Dendritic cell treated with granulocyte-macrophage colony-stimulating factor and Interleukin-4, amounts not matched to agents 40 ng/mL and 50 ng/mL, for 4 days (primary cell): ENCODE results near the gene CIT.
"Not testable (repeated sequence)": the region's sequence is repeated elsewhere in the genome, so short reads cannot be mapped to it uniquely, and the experiment has no call there.

Source experiments
- H3K27ac Mint-ChIP-seq: one replicate; pipeline ENCODE4 v1.8.0; 2022; ENCODE audit warnings: mild to moderate bottlenecking, mixed read lengths
- H3K27me3 Mint-ChIP-seq: one replicate; pipeline ENCODE4 v1.8.0; 2022; ENCODE audit warnings: mild to moderate bottlenecking, mixed read lengths
- H3K36me3 Mint-ChIP-seq: one replicate; pipeline ENCODE4 v1.8.0; 2022; ENCODE audit warnings: low read depth, mixed read lengths
- H3K4me1 Mint-ChIP-seq: one replicate; pipeline ENCODE4 v1.8.0; 2022; ENCODE audit warnings: low read depth, mixed read lengths
- H3K4me3 Mint-ChIP-seq: one replicate; pipeline ENCODE4 v1.8.0; 2022; ENCODE audit warnings: mild to moderate bottlenecking, moderate library complexity, mixed read lengths
- H3K9me3 Mint-ChIP-seq: one replicate; pipeline ENCODE4 v1.8.0; 2022; ENCODE audit warnings: mixed read lengths
- intact Hi-C: fragments of 100-400 bp; cut with micrococcal nuclease; formaldehyde crosslinking; loops from one replicate; pipeline ENCODE4 v1.15.0; 2022

The CIT gene

DNA sequence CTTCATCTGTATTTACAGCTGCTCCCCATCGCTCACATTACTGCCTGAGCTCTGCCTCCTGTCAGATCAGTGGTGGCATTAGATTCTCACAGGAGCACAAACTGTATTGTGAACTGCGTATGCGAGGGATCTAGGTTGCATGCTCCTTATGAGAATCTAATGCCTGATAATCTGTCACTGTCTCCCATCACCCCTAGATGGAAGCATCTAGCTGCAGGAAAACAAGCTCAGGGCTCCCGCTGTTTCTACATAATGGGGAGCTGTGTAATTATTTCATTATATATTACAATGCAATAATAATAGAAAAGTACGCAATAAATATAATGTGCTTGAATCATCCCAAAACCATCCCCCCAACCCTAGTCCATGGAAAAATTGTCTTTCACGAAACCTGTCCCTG is 219.0 kb downstream of the CIT start:
- H3K4me3 Mint-ChIP-seq, H3K36me3 Mint-ChIP-seq, H3K27ac Mint-ChIP-seq, H3K4me1 Mint-ChIP-seq, intact Hi-C loops, H3K9me3 Mint-ChIP-seq, H3K27me3 Mint-ChIP-seq: not testable (repeated sequence)

DNA sequence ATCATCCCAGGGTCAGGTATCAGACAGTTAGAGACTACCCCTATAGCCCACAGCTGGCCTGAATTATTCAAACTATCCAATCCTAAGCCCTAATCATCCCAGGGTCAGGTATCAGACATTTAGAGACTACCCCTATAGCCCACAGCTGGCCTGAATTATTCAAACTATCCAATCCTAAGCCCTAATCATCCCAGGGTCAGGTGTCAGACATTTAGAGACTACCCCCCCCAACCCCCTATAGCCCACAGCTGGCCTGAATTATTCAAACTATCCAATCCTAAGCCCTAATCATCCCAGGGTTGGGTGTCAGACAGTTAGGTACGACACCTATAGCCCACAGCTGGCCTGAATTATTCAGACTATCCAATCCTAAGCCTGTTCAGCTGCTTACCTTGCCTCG is 220.1 kb downstream of the CIT start:
- H3K27ac Mint-ChIP-seq, H3K9me3 Mint-ChIP-seq, H3K4me1 Mint-ChIP-seq, intact Hi-C loops, H3K4me3 Mint-ChIP-seq, H3K36me3 Mint-ChIP-seq, H3K27me3 Mint-ChIP-seq: not testable (repeated sequence)

DNA sequence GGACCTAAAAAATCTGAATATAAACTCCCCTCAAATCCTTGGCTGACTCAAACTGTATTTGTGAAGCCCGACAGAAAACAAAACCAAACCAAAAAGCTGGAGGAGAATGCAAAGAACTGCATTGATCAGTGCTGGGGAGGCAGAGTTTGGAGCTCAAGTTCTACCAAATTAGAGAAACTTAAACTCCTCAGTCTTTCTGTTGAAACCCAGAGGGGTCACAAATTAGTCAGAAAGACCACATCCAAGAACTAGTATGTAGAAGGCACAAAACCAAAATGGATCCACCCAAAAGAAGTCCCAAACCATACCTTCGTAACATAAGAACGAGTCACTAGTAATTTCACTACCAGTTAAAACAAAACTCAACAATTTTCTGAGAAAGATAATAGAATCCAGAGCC is 224.5 kb downstream of the CIT start:
- Mint-ChIP-seq H3K4me1 (peaks cover 7% of the 10 kb centered on the region), H3K9me3 (peaks cover 8% of the 10 kb centered on the region), H3K27ac (no peak overlapping the region), H3K27me3 (peaks cover 4% of the 10 kb centered on the region), H3K36me3 (no peaks in the 10 kb centered on the region), H3K4me3 (no peak overlapping the region)
- intact Hi-C loops, result no loop called here

DNA sequence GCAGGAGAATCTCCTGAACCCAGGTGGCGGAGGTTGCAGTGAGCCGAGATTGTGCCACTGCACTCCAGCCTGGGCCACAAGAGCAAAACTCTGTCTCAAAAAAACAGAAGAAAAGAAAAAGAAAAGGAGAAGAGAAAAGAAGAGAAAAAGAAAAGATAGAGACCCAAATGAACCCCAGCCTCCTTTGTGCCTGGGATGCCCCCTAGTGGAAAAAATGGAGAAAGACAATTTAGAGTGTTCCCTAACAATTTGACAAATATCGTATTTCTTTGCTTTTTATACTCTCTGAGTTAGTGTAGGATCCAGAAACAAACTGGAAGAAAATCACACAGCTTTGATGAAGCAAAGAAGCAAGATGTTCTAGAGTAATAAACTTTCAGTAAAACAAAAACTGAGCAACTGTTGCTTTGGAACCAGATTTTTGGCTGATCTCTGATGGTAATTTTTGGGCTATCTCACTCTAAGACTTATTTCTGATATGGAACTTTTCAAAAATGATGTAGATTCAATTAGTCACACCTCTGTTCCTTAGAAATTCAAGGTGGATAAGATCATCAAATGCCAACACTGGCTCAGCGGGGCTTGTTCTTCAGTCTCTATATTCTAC is 227.8 kb downstream of the CIT start:
- no peak overlapping the region for H3K4me3 Mint-ChIP-seq
- H3K27me3 Mint-ChIP-seq, result peaks cover 5% of the 10 kb centered on the region
- H3K4me1 Mint-ChIP-seq, result peaks cover 8% of the 10 kb centered on the region
- H3K27ac Mint-ChIP-seq, result no peak overlapping the region
- H3K36me3 Mint-ChIP-seq, result no peaks in the 10 kb centered on the region
- intact Hi-C loops, result loop anchor here (5.0 kb wide), 1 partner anchor 207 kb away; no protein-coding TSS in a partner anchor
- peaks cover 17% of the 10 kb centered on the region for H3K9me3 Mint-ChIP-seq

DNA sequence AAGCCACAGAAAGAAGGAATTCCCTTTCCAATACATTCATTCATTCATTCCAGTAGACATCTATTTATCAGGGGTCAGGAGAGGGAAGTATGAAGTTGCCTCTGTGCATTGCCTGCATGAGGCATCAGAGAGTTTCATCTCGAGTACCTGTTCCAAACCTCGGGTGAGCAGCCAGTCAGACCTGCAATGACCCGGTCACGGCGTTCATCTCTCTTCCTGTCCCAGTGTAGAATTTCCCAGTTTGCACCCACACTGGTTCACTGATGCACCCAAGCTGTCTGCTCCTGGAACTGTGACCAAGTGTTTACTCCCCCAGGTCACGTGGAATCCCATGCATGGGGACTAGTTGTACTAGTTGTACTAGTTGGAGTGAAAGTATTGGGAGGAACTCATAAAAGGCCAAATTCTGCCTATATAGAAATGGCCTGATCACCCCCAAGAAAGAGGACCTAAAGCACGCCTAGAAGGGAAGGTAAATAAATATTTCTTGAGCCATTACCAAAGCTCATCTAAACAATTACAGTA is 231.5 kb downstream of the CIT start:
- Mint-ChIP-seq H3K9me3 (peaks cover 8% of the 10 kb centered on the region), H3K36me3 (no peaks in the 10 kb centered on the region), H3K27me3 (peaks cover 3% of the 10 kb centered on the region), H3K27ac (no peak overlapping the region), H3K4me1 (peaks cover 8% of the 10 kb centered on the region), H3K4me3 (no peak overlapping the region)
- intact Hi-C loops, result loop anchor here (5.0 kb wide), 1 partner anchor 203 kb away; no protein-coding TSS in a partner anchor

DNA sequence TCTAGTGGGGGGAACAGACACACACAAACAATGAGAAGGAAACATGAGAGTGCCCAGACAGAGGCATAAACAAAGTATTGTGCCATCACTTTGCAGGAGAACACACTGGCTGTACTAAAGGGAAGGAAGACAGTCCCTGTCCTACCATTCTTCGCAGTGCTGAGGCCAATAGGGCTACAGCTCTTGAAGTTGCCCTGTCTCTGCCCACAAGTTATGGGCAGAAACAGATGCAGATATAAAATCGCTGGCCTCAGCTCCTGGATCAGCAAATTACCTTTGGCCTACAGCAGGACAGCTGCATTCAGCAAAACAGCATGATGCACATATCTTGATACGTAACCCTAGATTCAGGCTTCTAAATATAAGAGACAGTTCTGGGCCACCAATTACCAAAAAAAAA is 232.2 kb downstream of the CIT start:
- peaks cover 8% of the 10 kb centered on the region for H3K4me1 Mint-ChIP-seq
- no peaks in the 10 kb centered on the region for H3K36me3 Mint-ChIP-seq
- no peak overlapping the region for H3K4me3 Mint-ChIP-seq
- peaks cover 3% of the 10 kb centered on the region for H3K27me3 Mint-ChIP-seq
- peaks cover 8% of the 10 kb centered on the region for H3K9me3 Mint-ChIP-seq
- intact Hi-C loops, result loop anchor here (5.0 kb wide), 1 partner anchor 203 kb away; no protein-coding TSS in a partner anchor
- no peak overlapping the region for H3K27ac Mint-ChIP-seq

DNA sequence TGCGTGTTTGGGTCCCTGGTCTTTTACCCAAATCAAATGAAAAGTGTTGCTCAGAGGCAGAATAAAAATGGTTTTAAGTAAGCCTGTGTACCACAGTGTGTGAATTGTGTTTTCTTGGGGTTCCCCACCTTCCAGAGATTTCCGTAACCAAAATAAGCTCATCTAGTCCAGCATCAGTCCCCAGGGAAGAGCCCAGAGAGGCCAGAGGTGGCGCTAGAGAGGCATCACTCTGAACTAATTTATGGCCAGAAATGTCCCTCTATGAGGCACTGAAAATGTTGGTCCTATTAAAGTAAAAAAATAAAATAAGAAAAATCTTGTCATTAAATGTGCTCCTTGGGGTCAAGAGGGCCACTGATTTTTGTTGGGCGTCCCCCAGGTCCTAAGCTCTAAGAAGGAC is 234.1 kb downstream of the CIT start:
- H3K36me3 Mint-ChIP-seq, result no peaks in the 10 kb centered on the region
- peaks cover 5% of the 10 kb centered on the region for H3K27me3 Mint-ChIP-seq
- H3K27ac Mint-ChIP-seq, result no peak overlapping the region
- H3K4me1 Mint-ChIP-seq, result peaks cover 4% of the 10 kb centered on the region
- intact Hi-C loops, result no loop called here
- no peak overlapping the region for H3K4me3 Mint-ChIP-seq
- H3K9me3 Mint-ChIP-seq, result peaks cover 8% of the 10 kb centered on the region
